Pancreas (tissue), 10 donors: ENCODE results near the gene SLC1A3. TPM values are rescaled to one million over a fixed set of nuclear protein-coding genes. Genes with fewer than 3 reads are reported as not detected.
"Not testable (repeated sequence)": the region's sequence is repeated elsewhere in the genome, so short reads cannot be mapped to it uniquely, and the experiment has no call there.

ENCODE experiments used
- ATAC-seq, 4 donors: fragments of 200-7000 bp; cut with Tn5 transposase; one replicate each; pipeline versions ENCODE4 v1.8.0 to v1.9.1; 2020; ENCODE audit warnings: mild to moderate bottlenecking in 4 of 4, moderate library complexity in 4 of 4
- DNase-seq, 6 donors: peaks; one replicate each; pipeline ENCODE4 v3.0.0-alpha.2; 2020
- FAIRE-seq: peaks from 2 replicates; lab custom pipeline; 2012; peaks lifted over from hg19 to GRCh38; lab: Jason Lieb, UNC
- H3K27ac ChIP-seq, 4 donors: fragments of 200-600 bp; sonication (generic); 1 replicate in 3 of 4; 2 replicates in 1 of 4; pipeline versions ENCODE4 v1.5.0 to v1.8.0; 2020
- H3K27me3 ChIP-seq, 4 donors: fragments of 200-600 bp; one replicate each; pipeline ENCODE4 v1.8.0; 2021
- H3K36me3 ChIP-seq, 3 donors: fragments of 200-600 bp; sonication (generic) in 1 of 3; one replicate each; pipeline versions ENCODE4 v1.5.0 to v1.8.0; 2020 to 2021
- H3K4me1 ChIP-seq, 3 donors: fragments of 200-600 bp; one replicate each; pipeline ENCODE4 v1.8.0; 2021
- H3K4me3 ChIP-seq, 4 donors: fragments of 200-600 bp; sonication (generic) in 2 of 4; one replicate each; pipeline versions ENCODE4 v1.5.0 to v1.8.0; 2020 to 2021
- H3K9me3 ChIP-seq, 4 donors: fragments of 200-600 bp; one replicate each; pipeline ENCODE4 v1.8.0; 2021
- WGBS, 2 donors: extraction: QIAGEN DNeasy Blood & Tissue Kit; methylation state at CpG; one replicate each; pipeline ENCODE4 v1.1.7; 2013; 5-methylcytosine and 5-hydroxymethylcytosine counted together
- intact Hi-C, 3 donors: fragments of 100-400 bp; cut with DNase I; formaldehyde crosslinking; loops; one replicate each; pipeline versions ENCODE4 v1.11.1 to v1.14.2; 2022
- polyA plus RNA-seq, 2 donors: library from polyadenylated mRNA; stranded (reverse); fragments of 200-250 nt; gene quantifications; one replicate each; pipeline ENCODE4 v1.2.3, GENCODE V29; 2013
- total RNA-seq, 6 donors: library from RNA; stranded (reverse); fragmentation: NEBNext Ultra II Directional in 4 of 6; extraction: Animal tissue kit (Norgen Biotek cat#: 25700) in 4 of 6; gene quantifications; one replicate each; pipeline versions ENCODE4 v1.2.1 to v1.2.4, GENCODE V29; 2021 to 2023
- TF ChIP-seq, protein P1 (sequence below), 4 donors: fragments of 200-600 bp; sonication (generic) in 3 of 4; IDR thresholded peaks; one replicate each; pipeline versions ENCODE4 v1.5.0 to v1.8.0; 2021; ENCODE audit warnings: antibody characterized with exemption in 4 of 4
- donor health status: healthy with polysubstance abuse.
- donor health status: DM: no; HTN: no; CAD: no; lungs with moderate emphysema.
- donor health status: DM: no; HTN: no; CAD: no.
- donor health status: control.
- donor health status: control.
- donor health status: Bipolar disorder and iron deficiency.
- donor health status: DM: yes; HTN: yes; CAD: no.
- donor health status: DM: no; HTN: no; CAD: no.
- donor health status: DM: no; HTN: no; CAD: no.
- donor health status: DM: yes; HTN: yes; CAD: no.

SLC1A3 gene
- total and polyA plus RNA-seq, 8 donors, result 0.87 to 21.0 (median 1.7) TPM

GRCh38 chr5:36641431-36641830, 35.0 kb downstream of the SLC1A3 start:
- TF ChIP-seq, protein P1, sequence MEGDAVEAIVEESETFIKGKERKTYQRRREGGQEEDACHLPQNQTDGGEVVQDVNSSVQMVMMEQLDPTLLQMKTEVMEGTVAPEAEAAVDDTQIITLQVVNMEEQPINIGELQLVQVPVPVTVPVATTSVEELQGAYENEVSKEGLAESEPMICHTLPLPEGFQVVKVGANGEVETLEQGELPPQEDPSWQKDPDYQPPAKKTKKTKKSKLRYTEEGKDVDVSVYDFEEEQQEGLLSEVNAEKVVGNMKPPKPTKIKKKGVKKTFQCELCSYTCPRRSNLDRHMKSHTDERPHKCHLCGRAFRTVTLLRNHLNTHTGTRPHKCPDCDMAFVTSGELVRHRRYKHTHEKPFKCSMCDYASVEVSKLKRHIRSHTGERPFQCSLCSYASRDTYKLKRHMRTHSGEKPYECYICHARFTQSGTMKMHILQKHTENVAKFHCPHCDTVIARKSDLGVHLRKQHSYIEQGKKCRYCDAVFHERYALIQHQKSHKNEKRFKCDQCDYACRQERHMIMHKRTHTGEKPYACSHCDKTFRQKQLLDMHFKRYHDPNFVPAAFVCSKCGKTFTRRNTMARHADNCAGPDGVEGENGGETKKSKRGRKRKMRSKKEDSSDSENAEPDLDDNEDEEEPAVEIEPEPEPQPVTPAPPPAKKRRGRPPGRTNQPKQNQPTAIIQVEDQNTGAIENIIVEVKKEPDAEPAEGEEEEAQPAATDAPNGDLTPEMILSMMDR (IDR thresholded peaks at IDR 0.05), result no peak
- no peak for FAIRE-seq
- no peak for DNase-seq
- intact Hi-C loops, result no loop called here
- no peak overlapping the region for H3K4me3 ChIP-seq
- H3K4me1 ChIP-seq, result no peaks in the 10 kb centered on the region
- H3K27me3 ChIP-seq, result no peaks in the 10 kb centered on the region
- H3K9me3 ChIP-seq, result no peaks in the 10 kb centered on the region
- H3K27ac ChIP-seq, result no peak overlapping the region
- no peak for ATAC-seq
- H3K36me3 ChIP-seq, result no peaks in the 10 kb centered on the region

DNA sequence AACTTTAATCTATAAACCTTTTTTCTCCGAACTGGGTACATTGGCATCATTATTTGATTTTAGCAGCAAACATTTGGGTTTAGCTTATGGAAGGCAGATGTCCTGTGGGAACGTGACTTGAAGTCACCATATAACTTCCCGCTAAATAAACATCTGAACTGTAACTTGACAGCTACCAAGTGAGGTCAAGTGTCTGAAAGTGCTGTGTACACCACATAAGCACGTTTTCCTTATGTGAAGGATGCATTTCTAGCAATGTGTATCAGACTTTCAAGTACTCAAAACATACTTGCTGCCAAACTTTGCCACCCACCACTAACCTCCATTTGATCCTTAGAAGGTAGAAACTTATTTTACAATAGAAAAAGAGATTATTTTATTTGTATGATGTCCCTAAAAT, 35.7 kb downstream of the SLC1A3 start:
- intact Hi-C loops, result no loop called here

GRCh38 chr5:36643162-36643561, 36.8 kb downstream of the SLC1A3 start:
- WGBS, 2 donors, result 59 to 62% methylated on average over 1 of the region's 1 CpG
- no peak overlapping the region for H3K27ac ChIP-seq
- TF ChIP-seq, protein P1 (IDR thresholded peaks at IDR 0.05), result no peak
- no peaks in the 10 kb centered on the region for H3K27me3 ChIP-seq
- H3K4me1 ChIP-seq, result no peaks in the 10 kb centered on the region
- H3K9me3 ChIP-seq, result no peaks in the 10 kb centered on the region
- FAIRE-seq, result no peak
- intact Hi-C loops, result no loop called here
- DNase-seq, result no peak
- no peak for ATAC-seq
- H3K36me3 ChIP-seq, result no peaks in the 10 kb centered on the region
- no peak overlapping the region for H3K4me3 ChIP-seq

More for the DNA sequence above, 35.7 kb downstream of the SLC1A3 start:
- ATAC-seq (no peak), DNase-seq (no peak), FAIRE-seq (no peak)
- Histone ChIP-seq H3K4me3 (no peak overlapping the region), H3K9me3 (no peaks in the 10 kb centered on the region), H3K27ac (no peak overlapping the region), H3K4me1 (no peaks in the 10 kb centered on the region), H3K36me3 (no peaks in the 10 kb centered on the region), H3K27me3 (no peaks in the 10 kb centered on the region)
- WGBS, 2 donors, result 51 to 63% methylated on average over 4 of the region's 4 CpGs
- TF ChIP-seq, protein P1 (IDR thresholded peaks at IDR 0.05), result no peak

DNA sequence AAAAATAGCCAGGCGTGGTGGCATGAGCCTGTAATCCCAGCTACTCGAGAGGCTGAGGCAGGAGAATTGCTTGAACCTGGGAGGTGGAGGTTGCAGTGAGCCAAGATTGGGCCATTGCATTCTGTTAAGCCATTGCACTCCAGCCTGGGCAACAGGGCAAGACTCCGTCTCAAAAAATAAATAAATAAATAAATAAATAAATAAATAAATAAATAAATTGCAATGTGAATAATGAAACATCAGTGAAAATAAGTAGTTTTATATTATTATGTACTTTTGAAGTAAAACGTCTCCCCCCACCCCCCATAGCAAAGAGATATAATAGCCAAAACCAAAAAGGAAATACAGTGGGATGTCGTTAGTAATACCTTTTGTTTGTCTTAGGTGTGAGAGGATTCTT, 37.4 kb downstream of the SLC1A3 start:
- H3K4me1 ChIP-seq, H3K27ac ChIP-seq, intact Hi-C loops, H3K9me3 ChIP-seq, H3K4me3 ChIP-seq, ATAC-seq, H3K36me3 ChIP-seq, FAIRE-seq, DNase-seq, H3K27me3 ChIP-seq: not testable (repeated sequence)
- WGBS, 2 donors, result 62 to 71% methylated on average over 5 of the region's 5 CpGs

- intact Hi-C loops, result no loop called here
- Histone ChIP-seq H3K36me3 (no peaks in the 10 kb centered on the region), H3K4me1 (no peaks in the 10 kb centered on the region), H3K27ac (no peak overlapping the region), H3K27me3 (no peaks in the 10 kb centered on the region), H3K4me3 (no peak overlapping the region), H3K9me3 (no peaks in the 10 kb centered on the region)
- TF ChIP-seq, protein P1 (IDR thresholded peaks at IDR 0.05), result no peak
- DNase-seq, result no peak
- ATAC-seq, result no peak
- no peak for FAIRE-seq
- WGBS, 2 donors, result 85 to 90% methylated on average over 3 of the region's 3 CpGs
These were observed 38.3 kb downstream of the SLC1A3 start for GRCh38 chr5:36644727-36645126.
